Right lung (tissue), 5 donors: Measurements from ENCODE around the gene ECE1. TPM values are rescaled to one million over a fixed set of nuclear protein-coding genes. Genes with fewer than 3 reads are reported as not detected.

Source experiments
- DNase-seq, 2 donors: peaks; one replicate each; pipeline ENCODE4 v3.0.0-alpha.2; 2013
- polyA plus RNA-seq, 5 donors: library from polyadenylated mRNA; unstranded; fragments of 120-200 nt; gene quantifications; one replicate each; pipeline versions ENCODE4 v1.2.1 to v1.2.3, GENCODE V29; 2013; ENCODE audit warnings: inconsistent platforms in 1 of 5, low replicate concordance in 1 of 5; ENCODE audit not compliant: insufficient read length in 5 of 5, insufficient read depth in 1 of 5

The ECE1 gene
- polyA plus RNA-seq, 5 donors: 62.3 to 85.2 (median 80.4) TPM

- DNase-seq: no peak
Measured at GRCh38 chr1:21327566-21328323, 37.5 kb upstream of the ECE1 start.

- no peak for DNase-seq
Measured at GRCh38 chr1:21326861-21327344, 36.6 kb upstream of the ECE1 start.

- DNase-seq: no peak
Measured at GRCh38 chr1:21325731-21326387, 35.6 kb upstream of the ECE1 start.

- DNase-seq: no peak
Measured at GRCh38 chr1:21325231-21325718, 35.0 kb upstream of the ECE1 start.

GRCh38 chr1:21324368-21325141, 34.3 kb upstream of the ECE1 start:
- no peak for DNase-seq

GRCh38 chr1:21323091-21323490, 32.8 kb upstream of the ECE1 start:
- DNase-seq: no peak

- no peak for DNase-seq
Measured at GRCh38 chr1:21322681-21323016, 32.4 kb upstream of the ECE1 start.

- DNase-seq: no peak
Measured at GRCh38 chr1:21321963-21322680, 31.9 kb upstream of the ECE1 start.

GRCh38 chr1:21320410-21321108, 30.3 kb upstream of the ECE1 start:
- no peak for DNase-seq

- DNase-seq: no peak
Measured at GRCh38 chr1:21319447-21320407, 29.5 kb upstream of the ECE1 start.

GRCh38 chr1:21318714-21319159, 28.5 kb upstream of the ECE1 start:
- DNase-seq: peak; percentile 86 to 87

- no peak for DNase-seq
Measured at GRCh38 chr1:21318057-21318713, 27.9 kb upstream of the ECE1 start.

GRCh38 chr1:21317690-21318043, 27.4 kb upstream of the ECE1 start:
- no peak for DNase-seq

- DNase-seq: peak; percentile 71 to 82
Measured at GRCh38 chr1:21317035-21317689, 26.9 kb upstream of the ECE1 start.

GRCh38 chr1:21314743-21315396, 24.6 kb upstream of the ECE1 start:
- no peak for DNase-seq

GRCh38 chr1:21313886-21314721, 23.8 kb upstream of the ECE1 start:
- DNase-seq: peak; percentile 68 to 78

GRCh38 chr1:21313203-21313885, 23.1 kb upstream of the ECE1 start:
- DNase-seq: no peak
